Left ventricle myocardium inferior (tissue), 1 donor: ENCODE measurements around the gene DNAJC6. TPM values are rescaled to one million over a fixed set of nuclear protein-coding genes. Genes with fewer than 3 reads are reported as not detected.
A peak's percentile ranks its signal among the peaks of the same experiment; 100 is the strongest.

ENCODE experiments used
- DNase-seq: peaks from one replicate; pipeline ENCODE4 v3.0.0-alpha.2; 2020
- H3K27ac ChIP-seq: fragments of 200-600 bp; replicated peaks from 2 replicates; pipeline ENCODE4 v1.8.0; 2021
- H3K27me3 ChIP-seq: fragments of 200-600 bp; 2 replicates; pipeline ENCODE4 v1.8.0; 2021; ENCODE audit warnings: low read depth
- H3K36me3 ChIP-seq: fragments of 200-600 bp; 2 replicates; pipeline ENCODE4 v1.8.0; 2021
- H3K4me1 ChIP-seq: fragments of 200-600 bp; 2 replicates; pipeline ENCODE4 v1.8.0; 2021
- H3K4me3 ChIP-seq: fragments of 200-600 bp; 2 replicates; pipeline ENCODE4 v1.8.0; 2021; ENCODE audit warnings: mild to moderate bottlenecking, moderate library complexity
- H3K9me3 ChIP-seq: fragments of 200-600 bp; replicated peaks from 2 replicates; pipeline ENCODE4 v1.8.0; 2021
- CTCF ChIP-seq: fragments of 200-600 bp; IDR thresholded peaks from 2 replicates; pipeline ENCODE4 v1.8.0; 2021; ENCODE audit warnings: antibody characterized with exemption, mild to moderate bottlenecking, borderline replicate concordance
- intact Hi-C: fragments of 100-400 bp; cut with micrococcal nuclease; formaldehyde crosslinking; loops from one replicate; pipeline ENCODE4 v1.11.0; 2022
- total RNA-seq: library from RNA; stranded (reverse); fragmentation: NEBNext Ultra II Directional; extraction: Animal tissue kit (Norgen Biotek cat#: 25700); gene quantifications from one replicate; pipeline ENCODE4 v1.2.1, GENCODE V29; 2021
- donor health status: DM: no; HTN: yes; CAD: no; lungs with severe emphysema.

The DNAJC6 gene
- total RNA-seq, 1 donor from 2014 or later: 4.7 TPM

- no peaks in the 10 kb centered on the region for H3K27me3 ChIP-seq
- TF ChIP-seq CTCF: no peak
- peaks cover 55% of the 10 kb centered on the region for H3K36me3 ChIP-seq
- intact Hi-C loops: no loop called here
- no peaks in the 10 kb centered on the region for H3K9me3 ChIP-seq
- peak overlapping the region; percentile 73 for H3K27ac ChIP-seq
- H3K4me1 ChIP-seq: peaks cover 28% of the 10 kb centered on the region
- DNase-seq: no peak
- no peak overlapping the region for H3K4me3 ChIP-seq
These were observed 119.7 kb downstream of the DNAJC6 start for GRCh38 chr1:65429078-65429477.

GRCh38 chr1:65429806-65430205, 120.5 kb downstream of the DNAJC6 start:
- Histone ChIP-seq H3K36me3 (peaks cover 55% of the 10 kb centered on the region), H3K4me1 (peaks cover 27% of the 10 kb centered on the region), H3K9me3 (no peaks in the 10 kb centered on the region), H3K27ac (peak overlapping the region; percentile 73), H3K27me3 (no peaks in the 10 kb centered on the region), H3K4me3 (no peak overlapping the region)
- no peak for DNase-seq
- no peak for TF ChIP-seq CTCF
- intact Hi-C loops: loop anchor here (5.0 kb wide), 1 partner anchor 257 kb away; no protein-coding TSS in a partner anchor

- TF ChIP-seq CTCF: peak; percentile 71
- no peak for DNase-seq
- no peak overlapping the region for H3K4me3 ChIP-seq
- H3K9me3 ChIP-seq: no peaks in the 10 kb centered on the region
- H3K27me3 ChIP-seq: no peaks in the 10 kb centered on the region
- intact Hi-C loops: loop anchor here (5.0 kb wide), 1 partner anchor 256 kb away; no protein-coding TSS in a partner anchor
- H3K27ac ChIP-seq: peak overlapping the region; percentile 73
- peaks cover 42% of the 10 kb centered on the region for H3K36me3 ChIP-seq
- peaks cover 32% of the 10 kb centered on the region for H3K4me1 ChIP-seq
These were observed 121.9 kb downstream of the DNAJC6 start for GRCh38 chr1:65431111-65431705.

DNA sequence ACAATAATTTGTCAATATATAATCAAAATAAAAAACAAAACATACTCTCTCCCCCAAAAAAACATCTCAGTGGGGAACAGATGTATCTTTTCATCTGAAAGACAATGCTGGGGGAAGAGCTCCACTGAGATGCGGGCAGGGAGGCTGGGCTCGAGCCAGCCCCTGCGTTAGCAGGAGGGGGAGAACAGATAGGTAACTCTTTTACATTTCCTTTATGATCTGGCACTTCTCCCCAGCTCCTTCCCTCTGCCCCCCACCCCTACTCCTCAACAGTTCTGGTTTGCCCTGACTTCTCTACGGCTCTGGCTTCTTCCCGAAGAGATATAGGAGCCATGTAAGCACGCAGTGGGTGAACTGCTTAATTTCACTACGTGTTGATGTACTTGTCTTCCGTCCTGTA, 123.6 kb downstream of the DNAJC6 start:
- intact Hi-C loops: loop anchor here (5.0 kb wide), 1 partner anchor 254 kb away; no protein-coding TSS in a partner anchor
- Histone ChIP-seq H3K27me3 (no peaks in the 10 kb centered on the region), H3K27ac (no peak overlapping the region), H3K36me3 (peaks cover 25% of the 10 kb centered on the region), H3K9me3 (no peaks in the 10 kb centered on the region), H3K4me3 (no peak overlapping the region), H3K4me1 (peaks cover 35% of the 10 kb centered on the region)
- no peak for DNase-seq
- no peak for TF ChIP-seq CTCF

- intact Hi-C loops: loop anchor here (5.0 kb wide), 1 partner anchor 253 kb away; no protein-coding TSS in a partner anchor
These were observed 124.9 kb downstream of the DNAJC6 start for GRCh38 chr1:65434255-65434654.

More at GRCh38 chr1:65434255-65434654, 124.9 kb downstream of the DNAJC6 start:
- peaks cover 19% of the 10 kb centered on the region for H3K36me3 ChIP-seq
- peaks cover 29% of the 10 kb centered on the region for H3K4me1 ChIP-seq
- H3K9me3 ChIP-seq: no peaks in the 10 kb centered on the region
- no peak for DNase-seq
- TF ChIP-seq CTCF: peak; percentile 10
- H3K4me3 ChIP-seq: no peak overlapping the region
- H3K27ac ChIP-seq: no peak overlapping the region
- H3K27me3 ChIP-seq: no peaks in the 10 kb centered on the region
